HUDEP-2 (cell line): ENCODE results near the gene E2F3.
A peak's percentile ranks its signal among the peaks of the same experiment; 100 is the strongest.

ENCODE experiments used
- DNase-seq, 76 experiments: peaks; one replicate each; lab custom pipeline; 2025; ENCODE audit not compliant: unreplicated experiment in 76 of 76; lab: John Stamatoyannopoulos, UW

Gene E2F3

GRCh38 chr6:20426177-20427082, 24.8 kb downstream of the E2F3 start:
- peak in 5 of 76 experiments; percentile 4 to 34 (median 24) for DNase-seq

- no peak for DNase-seq
Observed at GRCh38 chr6:20427856-20428255, 26.2 kb downstream of the E2F3 start.

GRCh38 chr6:20432692-20433091, 31.0 kb downstream of the E2F3 start:
- no peak for DNase-seq

- DNase-seq, result no peak
Observed at GRCh38 chr6:20433321-20433720, 31.6 kb downstream of the E2F3 start.

- DNase-seq, result no peak
Observed at GRCh38 chr6:20433929-20434328, 32.2 kb downstream of the E2F3 start.

GRCh38 chr6:20434766-20435165, 33.1 kb downstream of the E2F3 start:
- no peak for DNase-seq

- no peak for DNase-seq
Observed at GRCh38 chr6:20436719-20437118, 35.0 kb downstream of the E2F3 start.

- no peak for DNase-seq
Observed at GRCh38 chr6:20437639-20438038, 36.0 kb downstream of the E2F3 start.

- DNase-seq, result no peak
Observed at GRCh38 chr6:20438462-20439070, 36.9 kb downstream of the E2F3 start.

GRCh38 chr6:20439558-20439957, 37.9 kb downstream of the E2F3 start:
- no peak for DNase-seq

- DNase-seq, result no peak
Observed at GRCh38 chr6:20440296-20440695, 38.6 kb downstream of the E2F3 start.

- DNase-seq, result no peak
Observed at GRCh38 chr6:20441236-20441635, 39.6 kb downstream of the E2F3 start.

GRCh38 chr6:20441921-20442320, 40.2 kb downstream of the E2F3 start:
- no peak for DNase-seq

- peak in 62 of 76 experiments; percentile 12 to 81 (median 50) for DNase-seq
Observed at GRCh38 chr6:20444786-20445271, 43.1 kb downstream of the E2F3 start.

- no peak for DNase-seq
Observed at GRCh38 chr6:20447157-20447556, 45.5 kb downstream of the E2F3 start.

- no peak for DNase-seq
Observed at GRCh38 chr6:20447581-20448132, 46.0 kb downstream of the E2F3 start.

GRCh38 chr6:20448828-20449227, 47.1 kb downstream of the E2F3 start:
- DNase-seq, result no peak

- peak in 22 of 76 experiments; percentile 6 to 63 (median 24) for DNase-seq
Observed at GRCh38 chr6:20454204-20454824, 52.6 kb downstream of the E2F3 start.

GRCh38 chr6:20455251-20455940, 53.7 kb downstream of the E2F3 start:
- DNase-seq, result no peak
